ENCODE data around the gene EFCAB6. TPM values are rescaled to one million over a fixed set of nuclear protein-coding genes. Genes with fewer than 3 reads are reported as not detected.

EFCAB6 gene, protein sequence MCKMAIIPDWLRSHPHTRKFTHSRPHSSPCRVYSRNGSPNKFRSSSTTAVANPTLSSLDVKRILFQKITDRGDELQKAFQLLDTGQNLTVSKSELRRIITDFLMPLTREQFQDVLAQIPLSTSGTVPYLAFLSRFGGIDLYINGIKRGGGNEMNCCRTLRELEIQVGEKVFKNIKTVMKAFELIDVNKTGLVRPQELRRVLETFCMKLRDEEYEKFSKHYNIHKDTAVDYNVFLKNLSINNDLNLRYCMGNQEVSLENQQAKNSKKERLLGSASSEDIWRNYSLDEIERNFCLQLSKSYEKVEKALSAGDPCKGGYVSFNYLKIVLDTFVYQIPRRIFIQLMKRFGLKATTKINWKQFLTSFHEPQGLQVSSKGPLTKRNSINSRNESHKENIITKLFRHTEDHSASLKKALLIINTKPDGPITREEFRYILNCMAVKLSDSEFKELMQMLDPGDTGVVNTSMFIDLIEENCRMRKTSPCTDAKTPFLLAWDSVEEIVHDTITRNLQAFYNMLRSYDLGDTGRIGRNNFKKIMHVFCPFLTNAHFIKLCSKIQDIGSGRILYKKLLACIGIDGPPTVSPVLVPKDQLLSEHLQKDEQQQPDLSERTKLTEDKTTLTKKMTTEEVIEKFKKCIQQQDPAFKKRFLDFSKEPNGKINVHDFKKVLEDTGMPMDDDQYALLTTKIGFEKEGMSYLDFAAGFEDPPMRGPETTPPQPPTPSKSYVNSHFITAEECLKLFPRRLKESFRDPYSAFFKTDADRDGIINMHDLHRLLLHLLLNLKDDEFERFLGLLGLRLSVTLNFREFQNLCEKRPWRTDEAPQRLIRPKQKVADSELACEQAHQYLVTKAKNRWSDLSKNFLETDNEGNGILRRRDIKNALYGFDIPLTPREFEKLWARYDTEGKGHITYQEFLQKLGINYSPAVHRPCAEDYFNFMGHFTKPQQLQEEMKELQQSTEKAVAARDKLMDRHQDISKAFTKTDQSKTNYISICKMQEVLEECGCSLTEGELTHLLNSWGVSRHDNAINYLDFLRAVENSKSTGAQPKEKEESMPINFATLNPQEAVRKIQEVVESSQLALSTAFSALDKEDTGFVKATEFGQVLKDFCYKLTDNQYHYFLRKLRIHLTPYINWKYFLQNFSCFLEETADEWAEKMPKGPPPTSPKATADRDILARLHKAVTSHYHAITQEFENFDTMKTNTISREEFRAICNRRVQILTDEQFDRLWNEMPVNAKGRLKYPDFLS (N-terminal part only)
- 10 to 100 TPM in 2 of 6 donors, 1 to 10 TPM in 4; 2.4 to 94.3 (median 6.6) TPM for total RNA-seq

DNA sequence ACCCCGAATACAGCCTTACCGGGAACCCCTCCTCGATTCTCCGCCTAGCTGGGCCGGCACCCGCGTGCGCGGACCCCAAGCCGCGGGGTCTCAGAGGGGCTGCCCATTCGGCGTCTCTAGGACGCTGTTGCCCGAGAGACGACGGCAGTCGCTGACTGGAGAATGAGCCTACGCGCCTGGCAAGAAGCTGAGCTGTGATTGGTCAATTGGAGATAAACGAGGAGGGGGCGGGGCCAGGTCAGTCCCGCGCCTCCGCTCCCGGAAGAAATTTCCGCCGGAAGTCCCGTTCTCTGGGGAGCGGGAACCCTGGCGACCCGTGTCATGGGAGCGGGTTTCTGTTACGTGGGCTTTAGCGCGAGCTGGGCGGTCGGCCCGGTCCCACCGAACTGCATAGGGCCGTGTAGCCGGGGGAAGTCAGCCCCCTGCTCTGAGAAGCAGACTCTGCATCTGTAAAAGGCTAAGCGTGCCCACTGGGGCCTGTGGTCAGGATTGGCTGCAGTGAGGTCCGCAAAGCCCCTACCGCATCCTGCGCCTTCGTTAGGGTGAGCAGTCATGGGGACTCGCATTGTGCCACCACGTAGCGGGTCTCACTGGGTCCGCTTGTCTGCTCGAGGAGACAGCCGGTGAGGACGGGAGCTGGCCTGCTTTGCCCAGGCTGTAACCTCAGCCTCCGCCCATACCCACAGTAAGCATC is at the start of gene EFCAB6:
EFCAB6 (minus strand) TSS at position 157 of the 694 bp plus-strand sequence. CDS start 29,987 bp downstream, outside the sequence.
- H3K9me3 ChIP-seq, result no peaks in the 10 kb centered on the region
- H3K4me1 ChIP-seq, result peaks cover 8 to 22% (median 10%) of the 10 kb centered on the region in 4 donors
- no peaks in the 10 kb centered on the region for H3K27me3 ChIP-seq
- no peaks in the 10 kb centered on the region for H3K36me3 ChIP-seq
- DNase-seq (peak; percentile 91), ATAC-seq (ENCODE audit: low FRiP score in 2 of 2) (peak; percentile 96 to 98)
- peak within 1 kb of the TSS; percentile 50 to 86 (median 84) for H3K4me3 ChIP-seq
- TF ChIP-seq POLR2AphosphoS5 (IDR thresholded peaks at IDR 0.05), result peak; percentile 59 to 72
- TF ChIP-seq POLR2A (IDR thresholded peaks at IDR 0.05), result peak in 3 of 4 donors; percentile 32 to 75 (median 34)
- TF ChIP-seq, protein P1, sequence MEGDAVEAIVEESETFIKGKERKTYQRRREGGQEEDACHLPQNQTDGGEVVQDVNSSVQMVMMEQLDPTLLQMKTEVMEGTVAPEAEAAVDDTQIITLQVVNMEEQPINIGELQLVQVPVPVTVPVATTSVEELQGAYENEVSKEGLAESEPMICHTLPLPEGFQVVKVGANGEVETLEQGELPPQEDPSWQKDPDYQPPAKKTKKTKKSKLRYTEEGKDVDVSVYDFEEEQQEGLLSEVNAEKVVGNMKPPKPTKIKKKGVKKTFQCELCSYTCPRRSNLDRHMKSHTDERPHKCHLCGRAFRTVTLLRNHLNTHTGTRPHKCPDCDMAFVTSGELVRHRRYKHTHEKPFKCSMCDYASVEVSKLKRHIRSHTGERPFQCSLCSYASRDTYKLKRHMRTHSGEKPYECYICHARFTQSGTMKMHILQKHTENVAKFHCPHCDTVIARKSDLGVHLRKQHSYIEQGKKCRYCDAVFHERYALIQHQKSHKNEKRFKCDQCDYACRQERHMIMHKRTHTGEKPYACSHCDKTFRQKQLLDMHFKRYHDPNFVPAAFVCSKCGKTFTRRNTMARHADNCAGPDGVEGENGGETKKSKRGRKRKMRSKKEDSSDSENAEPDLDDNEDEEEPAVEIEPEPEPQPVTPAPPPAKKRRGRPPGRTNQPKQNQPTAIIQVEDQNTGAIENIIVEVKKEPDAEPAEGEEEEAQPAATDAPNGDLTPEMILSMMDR (IDR thresholded peaks at IDR 0.05), result no peak
- TF ChIP-seq EP300 (IDR thresholded peaks at IDR 0.05), result no peak
- WGBS, 2 donors, result 2 to 3% methylated on average over 29 to 31 of the region's 55 CpGs
- H3K27ac ChIP-seq, result peak within 1 kb of the TSS; percentile 79 to 93 (median 86)

GRCh38 chr22:43861529-43861928 is 49.4 kb upstream of the EFCAB6 start:
- ATAC-seq (ENCODE audit: low FRiP score in 2 of 2) (no peak), DNase-seq (no peak)
- WGBS, 2 donors, result 51 to 57% methylated on average over 7 to 9 of the region's 9 CpGs
- TF ChIP-seq, protein P1 (IDR thresholded peaks at IDR 0.05), result no peak
- TF ChIP-seq EP300 (IDR thresholded peaks at IDR 0.05), result no peak
- TF ChIP-seq POLR2A (IDR thresholded peaks at IDR 0.05), result no peak
- TF ChIP-seq POLR2AphosphoS5 (IDR thresholded peaks at IDR 0.05), result no peak
- Histone ChIP-seq H3K4me3 (no peak overlapping the region), H3K4me1 (peaks cover 0 to 14% (median 0%) of the 10 kb centered on the region in 4 donors), H3K27me3 (peaks cover 0 to 18% (median 7%) of the 10 kb centered on the region in 4 donors), H3K27ac (no peak overlapping the region), H3K36me3 (no peaks in the 10 kb centered on the region), H3K9me3 (peaks cover 0 to 6% (median 0%) of the 10 kb centered on the region in 4 donors)

DNA sequence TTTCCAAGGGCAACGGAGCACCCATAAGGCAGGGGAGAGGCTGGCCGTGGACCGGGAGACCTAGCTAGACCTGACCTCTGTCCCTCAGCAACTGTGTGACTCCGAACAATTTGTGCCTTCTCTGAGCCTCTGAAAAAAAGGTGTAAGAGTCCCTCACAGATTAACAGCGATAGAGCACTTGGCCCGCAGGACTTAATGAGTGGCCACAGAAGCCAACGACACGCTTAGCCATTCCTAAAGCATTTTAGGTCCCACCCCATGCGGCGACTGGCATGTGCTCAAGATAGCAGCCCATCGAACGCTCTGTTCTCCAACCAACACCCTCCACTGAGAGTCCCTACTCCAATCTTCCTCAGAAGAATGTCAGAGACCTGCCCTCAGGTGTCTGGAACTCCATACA is 48.7 kb upstream of the EFCAB6 start:
- Histone ChIP-seq H3K4me3 (no peak overlapping the region), H3K36me3 (no peaks in the 10 kb centered on the region), H3K27me3 (peaks cover 0 to 18% (median 7%) of the 10 kb centered on the region in 4 donors), H3K27ac (no peak overlapping the region), H3K4me1 (peaks cover 0 to 14% (median 0%) of the 10 kb centered on the region in 4 donors), H3K9me3 (peaks cover 0 to 6% (median 0%) of the 10 kb centered on the region in 4 donors)
- DNase-seq (no peak), ATAC-seq (ENCODE audit: low FRiP score in 2 of 2) (no peak)
- TF ChIP-seq POLR2AphosphoS5 (IDR thresholded peaks at IDR 0.05) (no peak), POLR2A (IDR thresholded peaks at IDR 0.05) (no peak), EP300 (IDR thresholded peaks at IDR 0.05) (no peak)
- TF ChIP-seq, protein P1 (IDR thresholded peaks at IDR 0.05), result no peak
- 80 to 88% methylated on average over 5 to 12 of the region's 12 CpGs for WGBS, 2 donors

DNA sequence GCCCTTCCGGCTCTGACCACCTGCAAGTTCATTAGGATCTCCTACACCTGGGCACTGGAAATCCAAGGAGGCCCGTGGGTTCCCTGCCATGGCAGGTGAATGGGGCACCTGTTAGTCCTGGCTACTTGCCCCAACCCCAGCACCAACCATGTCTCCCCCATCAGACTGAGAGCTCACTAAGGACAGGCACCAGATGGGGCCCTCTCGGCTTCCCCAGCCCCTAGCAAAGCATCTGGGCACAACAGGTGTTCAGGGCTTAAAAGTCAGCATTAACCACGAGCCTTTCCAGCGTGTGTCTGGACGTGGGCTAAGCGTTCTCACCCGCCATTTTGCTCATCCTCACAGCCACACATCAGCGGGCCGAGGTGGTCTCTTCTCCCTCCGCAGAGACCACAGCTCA is 48.0 kb upstream of the EFCAB6 start:
- H3K4me1 ChIP-seq, result peaks cover 0 to 14% (median 0%) of the 10 kb centered on the region in 4 donors
- H3K27ac ChIP-seq, result no peak overlapping the region
- no peak overlapping the region for H3K4me3 ChIP-seq
- DNase-seq (no peak), ATAC-seq (ENCODE audit: low FRiP score in 2 of 2) (no peak)
- peaks cover 0 to 18% (median 7%) of the 10 kb centered on the region in 4 donors for H3K27me3 ChIP-seq
- no peak for TF ChIP-seq POLR2AphosphoS5 (IDR thresholded peaks at IDR 0.05)
- no peak for TF ChIP-seq EP300 (IDR thresholded peaks at IDR 0.05)
- TF ChIP-seq, protein P1 (IDR thresholded peaks at IDR 0.05), result no peak
- no peak for TF ChIP-seq POLR2A (IDR thresholded peaks at IDR 0.05)
- no peaks in the 10 kb centered on the region for H3K36me3 ChIP-seq
- 88 to 90% methylated on average over 4 to 11 of the region's 11 CpGs for WGBS, 2 donors
- H3K9me3 ChIP-seq, result peaks cover 0 to 6% (median 0%) of the 10 kb centered on the region in 4 donors
